HG03097 (cell line): ENCODE results near the gene LSM5.
"Not testable (repeated sequence)": the region's sequence is repeated elsewhere in the genome, so short reads cannot be mapped to it uniquely, and the experiment has no call there.

Experiments
- ATAC-seq: cut with Tn5 transposase; IDR thresholded peaks from one replicate; pipeline ENCODE4 v1.9.1; 2021; ENCODE audit not compliant: unreplicated experiment, low FRiP score

Gene LSM5

GRCh38 chr7:32464641-32465416 is 25.4 kb downstream of the LSM5 start:
- ATAC-seq = not testable (repeated sequence)

GRCh38 chr7:32462977-32463376 is 27.2 kb downstream of the LSM5 start:
- ATAC-seq = no peak

- ATAC-seq = no peak
Observed at GRCh38 chr7:32462451-32462850, 27.7 kb downstream of the LSM5 start.

- no peak for ATAC-seq
Observed at GRCh38 chr7:32461484-32461883, 28.7 kb downstream of the LSM5 start.

- ATAC-seq = no peak
Observed at GRCh38 chr7:32459788-32460187, 30.4 kb downstream of the LSM5 start.

GRCh38 chr7:32458025-32458424 is 32.2 kb downstream of the LSM5 start:
- no peak for ATAC-seq

- no peak for ATAC-seq
Observed at GRCh38 chr7:32453341-32454011, 36.7 kb downstream of the LSM5 start.

GRCh38 chr7:32447218-32447617 is 43.0 kb downstream of the LSM5 start:
- ATAC-seq = no peak

GRCh38 chr7:32436146-32436928 is 53.8 kb downstream of the LSM5 start:
- ATAC-seq = no peak
